ENCODE results near the gene ADAM19.

Gene ADAM19

DNA sequence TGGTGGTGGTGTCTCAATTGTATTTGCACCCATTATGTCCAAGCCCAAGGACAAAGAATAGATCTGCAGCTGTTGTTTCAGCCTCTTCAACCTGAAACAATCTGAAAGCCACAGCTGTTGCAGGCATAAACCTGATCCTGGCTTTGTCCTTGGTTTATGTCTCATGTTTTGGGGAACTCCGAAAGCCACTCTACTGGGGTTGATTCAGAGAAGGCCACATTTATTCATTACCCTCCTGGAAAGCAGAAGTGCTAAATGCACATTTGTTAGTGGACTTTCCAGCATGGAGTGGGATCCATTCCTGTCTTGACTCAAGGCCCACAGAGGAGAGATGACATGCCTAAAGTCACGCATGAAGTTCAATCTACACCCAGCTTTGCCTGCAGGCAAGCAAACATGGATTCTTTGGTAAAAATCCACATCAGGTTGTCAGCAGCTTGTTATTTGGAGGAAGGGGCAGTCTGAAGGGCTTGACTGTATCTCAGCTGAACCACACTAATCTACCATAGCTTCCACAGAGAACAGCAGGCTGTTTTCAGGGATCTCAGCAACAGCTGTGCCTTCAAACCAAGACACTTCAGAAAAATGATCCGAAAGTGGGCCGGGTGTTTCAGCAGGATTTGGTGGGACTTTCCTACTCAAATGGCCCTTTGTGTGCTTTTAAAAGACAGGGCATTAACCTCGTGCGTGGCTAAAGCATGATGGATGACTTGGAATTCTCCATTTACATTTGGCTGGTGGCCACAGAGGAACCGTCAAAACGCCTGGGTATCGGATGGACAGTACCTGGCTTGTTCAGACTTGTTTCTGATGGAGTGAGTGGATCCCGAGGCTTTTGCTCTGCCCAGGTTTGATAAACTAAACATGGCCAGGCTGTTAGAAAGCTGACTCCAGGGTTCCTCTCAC lies 36.2 kb upstream of the ADAM19 start:
- 0 out of 22 replicates have a peak, but pooled peaks cover 0 to 11% (median 0%) of the 10 kb centered on the region in 11 experiments for H3K36me3 ChIP-seq
- H4K20me1 ChIP-seq = no peaks in the 10 kb centered on the region
- H3K27me3 ChIP-seq = no peaks in the 10 kb centered on the region
- TF ChIP-seq Cebpa-rat (IDR thresholded peaks at IDR 0.05) = no peak
- H3K27ac ChIP-seq = peak overlapping the region in 9 of 11 experiments; percentile 12 to 77 (median 58); a peak in 15 of 22 replicates
- H3K4me3 ChIP-seq = no peak overlapping the region
- peak overlapping the region in 7 of 11 experiments; percentile 10 to 80 (median 68); a peak in 12 of 22 replicates for H3K4me2 ChIP-seq
- H3K4me1 ChIP-seq = peaks cover 34 to 65% (median 61%) of the 10 kb centered on the region in 10 experiments
- no peak overlapping the region for H3K9ac ChIP-seq
- H3K9me3 ChIP-seq (replicated peaks in 1 of 11) = peaks cover 0 to 24% (median 23%) of the 10 kb centered on the region in 11 experiments; a peak in 18 of 22 replicates

DNA sequence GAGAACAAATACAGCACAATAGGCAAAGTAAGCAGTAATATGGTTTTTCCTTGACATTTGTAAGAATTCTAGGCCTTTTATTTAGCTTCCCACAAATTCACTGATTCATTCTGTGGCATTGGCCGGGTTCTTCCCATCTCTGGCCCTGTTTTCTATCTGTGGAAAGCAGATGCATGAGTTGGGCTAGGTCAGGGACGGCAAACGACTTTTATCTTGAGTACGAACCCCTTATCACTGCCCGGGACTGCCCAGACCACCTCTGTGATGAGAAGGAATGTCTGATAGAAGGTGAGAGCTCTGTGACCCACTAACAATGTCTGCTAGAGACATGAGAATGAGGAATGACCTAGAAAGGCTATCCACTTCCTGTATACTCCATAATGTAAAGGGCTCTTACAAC lies 35.4 kb upstream of the ADAM19 start:
- Histone ChIP-seq H3K4me3 (no peak overlapping the region), H4K20me1 (no peaks in the 10 kb centered on the region), H3K9ac (no peak overlapping the region), H3K9me3 (replicated peaks in 1 of 11) (peaks cover 0 to 29% (median 21%) of the 10 kb centered on the region in 11 experiments; a peak in 18 of 22 replicates), H3K27ac (peak overlapping the region in 6 of 11 experiments; percentile 12 to 58 (median 24); a peak in 7 of 22 replicates), H3K36me3 (0 out of 22 replicates have a peak, but pooled peaks cover 0 to 11% (median 0%) of the 10 kb centered on the region in 11 experiments), H3K4me1 (peaks cover 41 to 74% (median 69%) of the 10 kb centered on the region in 10 experiments), H3K4me2 (peak overlapping the region in 5 of 11 experiments; percentile 66 to 75 (median 68); a peak in 8 of 22 replicates), H3K27me3 (no peaks in the 10 kb centered on the region)
- no peak for TF ChIP-seq Cebpa-rat (IDR thresholded peaks at IDR 0.05)

GRCh38 chr5:157608972-157609565 lies 33.5 kb upstream of the ADAM19 start:
- Histone ChIP-seq H3K9ac (peak overlapping the region in 2 of 11 experiments; percentile 57 to 65; a peak in 4 of 22 replicates), H3K27ac (peak overlapping the region in 8 of 11 experiments; percentile 67 to 92 (median 84); a peak in 17 of 22 replicates), H3K4me3 (peak overlapping the region in 2 of 10 experiments; percentile 11 to 39; a peak in 4 of 20 replicates), H3K27me3 (no peaks in the 10 kb centered on the region), H4K20me1 (no peaks in the 10 kb centered on the region), H3K4me2 (peak overlapping the region; percentile 49 to 86 (median 68); a peak in 20 of 22 replicates), H3K4me1 (peaks cover 52 to 88% (median 81%) of the 10 kb centered on the region in 10 experiments), H3K36me3 (0 out of 22 replicates have a peak, but pooled peaks cover 0 to 11% (median 0%) of the 10 kb centered on the region in 11 experiments), H3K9me3 (replicated peaks in 1 of 11) (peaks cover 0 to 31% (median 21%) of the 10 kb centered on the region in 11 experiments; a peak in 18 of 22 replicates)
- no peak for TF ChIP-seq Cebpa-rat (IDR thresholded peaks at IDR 0.05)

DNA sequence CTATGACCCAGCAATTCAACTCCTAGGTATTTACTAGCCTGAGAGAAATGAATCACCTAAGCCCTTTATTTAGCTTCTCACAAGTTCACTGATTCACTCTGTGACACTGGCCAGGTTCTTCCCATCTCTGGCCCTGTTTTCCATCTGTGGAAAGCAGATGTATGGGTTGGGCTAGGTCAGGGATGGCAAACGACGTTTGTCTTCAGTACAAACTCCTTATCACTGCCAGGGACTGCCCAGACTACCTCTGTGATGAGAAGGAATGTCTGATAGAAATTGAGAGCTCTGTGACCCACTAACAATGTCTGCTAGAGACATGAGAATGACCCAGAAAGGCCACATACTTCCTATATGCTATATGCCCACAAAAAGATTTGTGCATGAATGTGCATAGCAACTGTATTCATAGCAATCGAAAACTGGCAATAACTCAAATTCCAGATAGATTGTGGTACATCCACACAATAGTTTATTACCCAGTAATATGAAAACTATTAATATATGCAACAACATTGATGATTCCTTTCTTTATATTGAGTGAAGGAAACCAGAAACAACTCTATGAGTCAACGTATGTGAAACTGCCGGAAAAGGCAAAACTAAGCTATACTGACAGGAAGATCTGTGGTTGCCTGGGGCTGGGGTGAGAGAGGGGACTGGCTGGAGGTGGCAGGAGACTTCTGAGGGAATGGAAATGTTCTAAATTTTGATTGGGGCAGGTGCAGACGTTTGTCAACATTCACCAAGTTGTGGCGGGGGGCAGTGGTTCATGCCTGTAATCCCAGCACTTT lies 32.0 kb upstream of the ADAM19 start:
- Histone ChIP-seq H4K20me1 (no peaks in the 10 kb centered on the region), H3K27me3 (no peaks in the 10 kb centered on the region), H3K36me3 (0 out of 22 replicates have a peak, but pooled peaks cover 0 to 11% (median 0%) of the 10 kb centered on the region in 11 experiments), H3K4me3 (peak overlapping the region in 1 of 10 experiments; percentile 5; a peak in 2 of 20 replicates), H3K4me1 (peaks cover 57 to 87% (median 80%) of the 10 kb centered on the region in 10 experiments), H3K4me2 (peak overlapping the region; percentile 49 to 86 (median 68)), H3K9me3 (replicated peaks in 1 of 11) (peaks cover 0 to 31% (median 21%) of the 10 kb centered on the region in 11 experiments; a peak in 18 of 22 replicates), H3K9ac (peak overlapping the region in 8 of 11 experiments; percentile 45 to 74 (median 58); a peak in 14 of 22 replicates), H3K27ac (peak overlapping the region in 9 of 11 experiments; percentile 56 to 92 (median 80); a peak in 18 of 22 replicates)
- peak in 3 of 11 experiments; percentile 20 to 76 (median 31); a peak in 4 of 22 replicates for TF ChIP-seq Cebpa-rat (IDR thresholded peaks at IDR 0.05)

DNA sequence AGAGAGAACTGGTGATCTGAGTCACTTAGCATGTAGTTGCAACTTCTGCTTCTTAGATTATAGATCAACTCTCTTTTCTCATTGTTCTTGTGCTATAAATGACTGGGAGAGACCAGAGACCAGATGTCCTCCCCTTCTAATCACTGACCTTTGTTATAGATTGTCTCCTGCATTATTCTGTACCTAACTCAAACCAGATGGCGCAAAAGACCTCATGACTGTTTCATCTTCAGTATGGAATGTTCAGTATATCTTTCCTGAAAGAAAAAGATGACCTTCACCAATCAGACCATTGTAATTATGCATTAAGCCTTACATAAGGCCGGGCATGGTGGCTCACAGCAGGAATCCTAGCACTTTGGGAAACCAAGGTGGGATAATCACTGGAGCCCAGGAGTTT lies 30.5 kb upstream of the ADAM19 start:
- no peaks in the 10 kb centered on the region for H3K27me3 ChIP-seq
- H3K9ac ChIP-seq = no peak overlapping the region; a peak in 1 of 22 replicates
- peak overlapping the region in 10 of 11 experiments; percentile 1 to 92 (median 44); a peak in 16 of 22 replicates for H3K4me2 ChIP-seq
- H3K27ac ChIP-seq = peak overlapping the region in 7 of 11 experiments; percentile 0 to 92 (median 87); a peak in 11 of 22 replicates
- H3K4me1 ChIP-seq = peaks cover 66 to 87% (median 79%) of the 10 kb centered on the region in 10 experiments
- peaks cover 0 to 31% (median 21%) of the 10 kb centered on the region in 11 experiments; a peak in 18 of 22 replicates for H3K9me3 ChIP-seq (replicated peaks in 1 of 11)
- no peaks in the 10 kb centered on the region for H4K20me1 ChIP-seq
- TF ChIP-seq Cebpa-rat (IDR thresholded peaks at IDR 0.05) = no peak
- 0 out of 22 replicates have a peak, but pooled peaks cover 0 to 11% (median 0%) of the 10 kb centered on the region in 11 experiments for H3K36me3 ChIP-seq
- no peak overlapping the region for H3K4me3 ChIP-seq

- Histone ChIP-seq H3K27me3 (no peaks in the 10 kb centered on the region), H3K27ac (peak overlapping the region in 10 of 11 experiments; percentile 9 to 92 (median 78); a peak in 18 of 22 replicates), H3K4me1 (peaks cover 62 to 100% (median 90%) of the 10 kb centered on the region in 10 experiments), H4K20me1 (no peaks in the 10 kb centered on the region), H3K36me3 (no peaks in the 10 kb centered on the region), H3K9ac (peak overlapping the region in 9 of 11 experiments; percentile 21 to 72 (median 61); a peak in 16 of 22 replicates), H3K4me2 (peak overlapping the region; percentile 67 to 92 (median 85)), H3K9me3 (replicated peaks in 1 of 11) (peaks cover 0 to 16% (median 4%) of the 10 kb centered on the region in 11 experiments; a peak in 12 of 22 replicates), H3K4me3 (peak overlapping the region in 4 of 10 experiments; percentile 17 to 34 (median 30); a peak in 4 of 20 replicates)
- TF ChIP-seq Cebpa-rat (IDR thresholded peaks at IDR 0.05) = peak in 1 of 11 experiments; percentile 32; a peak in 1 of 22 replicates
Measured at GRCh38 chr5:157603333-157604190, 28.0 kb upstream of the ADAM19 start.

GRCh38 chr5:157602505-157602904 lies 26.9 kb upstream of the ADAM19 start:
- no peak for TF ChIP-seq Cebpa-rat (IDR thresholded peaks at IDR 0.05)
- Histone ChIP-seq H3K27me3 (no peaks in the 10 kb centered on the region), H3K9me3 (replicated peaks in 1 of 11) (peaks cover 0 to 21% (median 10%) of the 10 kb centered on the region in 11 experiments; a peak in 9 of 22 replicates), H3K9ac (peak overlapping the region in 7 of 11 experiments; percentile 12 to 45 (median 29); a peak in 10 of 22 replicates), H3K4me2 (peak overlapping the region; percentile 67 to 92 (median 85)), H3K27ac (peak overlapping the region in 10 of 11 experiments; percentile 25 to 92 (median 76); a peak in 20 of 22 replicates), H4K20me1 (no peaks in the 10 kb centered on the region), H3K4me3 (no peak overlapping the region), H3K36me3 (no peaks in the 10 kb centered on the region), H3K4me1 (peaks cover 62 to 100% (median 89%) of the 10 kb centered on the region in 10 experiments)
